Lower leg skin (tissue), 4 donors: ENCODE measurements around the gene PNCK. TPM values are rescaled to one million over a fixed set of nuclear protein-coding genes. Genes with fewer than 3 reads are reported as not detected.

Experiments
- DNase-seq, 2 donors: peaks; one replicate each; pipeline ENCODE4 v3.0.0-alpha.2; 2019; ENCODE audit warnings: low spot score in 2 of 2
- H3K4me3 ChIP-seq: fragments of 200-600 bp; sonication (generic); 2 replicates; pipeline ENCODE4 v1.5.1; 2017; ENCODE audit warnings: mild to moderate bottlenecking, low read depth; ENCODE audit not compliant: poor library complexity, severe bottlenecking
- CTCF ChIP-seq, 3 donors: fragments of 450-650 bp; IDR thresholded peaks; one replicate each; pipeline ENCODE4 v1.5.1; 2016; ENCODE audit warnings: antibody characterized with exemption in 3 of 3, mild to moderate bottlenecking in 3 of 3, moderate library complexity in 2 of 3
- POLR2A ChIP-seq, 2 donors: fragments of 450-650 bp; IDR thresholded peaks; one replicate each; pipeline ENCODE4 v1.6.1; 2016 to 2017; ENCODE audit warnings: antibody characterized with exemption in 2 of 2, mild to moderate bottlenecking in 1 of 2, moderate library complexity in 1 of 2
- WGBS, 2 donors: methylation state at CpG; one replicate each; pipeline ENCODE4 v1.1.5; 2018; 5-methylcytosine and 5-hydroxymethylcytosine counted together
- intact Hi-C: fragments of 100-400 bp; cut with DNase I; formaldehyde crosslinking; loops from one replicate; pipeline ENCODE4 v1.15.0; 2023; ENCODE audit warnings: low total_unique reads
- total RNA-seq, 4 donors: library from RNA; depleted of rRNA; stranded (reverse); fragments of >200 nt; gene quantifications; one replicate each; pipeline ENCODE4 v1.1.0, GENCODE V29; 2016

Gene PNCK
- total RNA-seq, 4 donors from 2014 or later, result 0.76 to 6.7 (median 2.1) TPM

GRCh38 chrX:153639177-153640044, 34.2 kb downstream of the PNCK start:
- intact Hi-C loops, result no loop called here
- H3K4me3 ChIP-seq, result no peak overlapping the region
- 73 to 76% methylated on average over 17 to 27 of the region's 28 CpGs for WGBS, 2 donors
- peak in 1 of 2 donors; percentile 77 for DNase-seq
- TF ChIP-seq CTCF (IDR thresholded peaks at IDR 0.05), result no peak
- no peak for TF ChIP-seq POLR2A (IDR thresholded peaks at IDR 0.05)

GRCh38 chrX:153638436-153639176, 35.0 kb downstream of the PNCK start:
- peak in 1 of 2 donors; percentile 77 for DNase-seq
- TF ChIP-seq POLR2A (IDR thresholded peaks at IDR 0.05) (no peak), CTCF (IDR thresholded peaks at IDR 0.05) (no peak)
- no peak overlapping the region for H3K4me3 ChIP-seq
- 61 to 70% methylated on average over 12 to 20 of the region's 20 CpGs for WGBS, 2 donors
- intact Hi-C loops, result no loop called here

GRCh38 chrX:153638041-153638371, 35.6 kb downstream of the PNCK start:
- peak in 1 of 2 donors; percentile 50 for DNase-seq
- H3K4me3 ChIP-seq, result no peak overlapping the region
- no peak for TF ChIP-seq CTCF (IDR thresholded peaks at IDR 0.05)
- TF ChIP-seq POLR2A (IDR thresholded peaks at IDR 0.05), result no peak
- intact Hi-C loops, result no loop called here
- 80 to 93% methylated on average over 1 to 6 of the region's 6 CpGs for WGBS, 2 donors

- TF ChIP-seq POLR2A (IDR thresholded peaks at IDR 0.05) (no peak), CTCF (IDR thresholded peaks at IDR 0.05) (no peak)
- intact Hi-C loops, result no loop called here
- no peak overlapping the region for H3K4me3 ChIP-seq
- peak in 1 of 2 donors; percentile 78 for DNase-seq
- WGBS, 2 donors, result 80 to 89% methylated on average over 25 to 27 of the region's 27 CpGs
These were observed 36.2 kb downstream of the PNCK start for GRCh38 chrX:153637121-153638040.

GRCh38 chrX:153636716-153637115, 36.9 kb downstream of the PNCK start:
- DNase-seq, result peak in 1 of 2 donors; percentile 66
- WGBS, 2 donors, result 63 to 85% methylated on average over 2 to 5 of the region's 5 CpGs
- intact Hi-C loops, result no loop called here
- H3K4me3 ChIP-seq, result no peak overlapping the region
- TF ChIP-seq CTCF (IDR thresholded peaks at IDR 0.05) (no peak), POLR2A (IDR thresholded peaks at IDR 0.05) (no peak)
